Loucy (cell line): Measurements from ENCODE around the gene TEX19.

Experiments used
- H2AFZ ChIP-seq: fragments of 200-600 bp; sonication (generic); 2 replicates; pipeline ENCODE4 v1.6.0; 2016; ENCODE audit warnings: antibody characterized with exemption, mild to moderate bottlenecking, low read length, moderate library complexity
- H3F3A ChIP-seq: fragments of 200-600 bp; 2 replicates; pipeline ENCODE4 v1.6.0; 2016; ENCODE audit warnings: antibody characterized with exemption, low read depth, mild to moderate bottlenecking
- H3K27me3 ChIP-seq: fragments of 200-600 bp; sonication (generic); 2 replicates; pipeline ENCODE4 v1.6.1; 2014; ENCODE audit warnings: low read length, mild to moderate bottlenecking; ENCODE audit not compliant: insufficient read depth, poor library complexity, severe bottlenecking
- H3K36me3 ChIP-seq: fragments of 200-600 bp; sonication (generic); 2 replicates; pipeline ENCODE4 v1.6.1; 2016; ENCODE audit warnings: low read length; ENCODE audit not compliant: insufficient read depth
- H3K4me1 ChIP-seq: fragments of 200-600 bp; sonication (generic); 2 replicates; pipeline ENCODE4 v1.5.1; 2014; ENCODE audit warnings: low read length, mild to moderate bottlenecking; ENCODE audit not compliant: insufficient read depth, poor library complexity, severe bottlenecking
- H3K4me2 ChIP-seq: fragments of 200-600 bp; sonication (generic); 2 replicates; pipeline ENCODE4 v1.6.0; 2014; ENCODE audit warnings: antibody characterized with exemption, low read length, low read depth, mild to moderate bottlenecking; ENCODE audit not compliant: poor library complexity, severe bottlenecking
- H3K4me3 ChIP-seq: fragments of 200-600 bp; sonication (generic); 2 replicates; pipeline ENCODE4 v1.5.1; 2014; ENCODE audit warnings: low read length, mild to moderate bottlenecking, mixed read lengths; ENCODE audit not compliant: poor library complexity, severe bottlenecking
- H3K79me2 ChIP-seq: fragments of 200-600 bp; sonication (generic); 2 replicates; pipeline ENCODE4 v1.6.1; 2014; ENCODE audit warnings: low read length; ENCODE audit not compliant: insufficient read depth
- H3K9ac ChIP-seq: fragments of 200-600 bp; sonication (generic); 2 replicates; pipeline ENCODE4 v1.6.0; 2014; ENCODE audit warnings: mild to moderate bottlenecking, low read depth, low read length, moderate library complexity; ENCODE audit not compliant: poor library complexity, severe bottlenecking
- H3K9me2 ChIP-seq: fragments of 200-600 bp; sonication (generic); replicated peaks from 2 replicates; pipeline ENCODE4 v1.6.1; 2016; ENCODE audit warnings: low read depth, low read length, mixed read lengths
- H3K9me3 ChIP-seq: fragments of 200-600 bp; sonication (generic); 2 replicates; pipeline ENCODE4 v1.6.1; 2014; ENCODE audit warnings: mild to moderate bottlenecking, antibody characterized with exemption, low read length, low read depth; ENCODE audit not compliant: insufficient read depth
- H4K20me1 ChIP-seq: fragments of 200-600 bp; sonication (generic); 2 replicates; pipeline ENCODE4 v1.6.0; 2014; ENCODE audit warnings: antibody characterized with exemption, low read length, mild to moderate bottlenecking; ENCODE audit not compliant: insufficient read depth, poor library complexity, severe bottlenecking
- CTCF ChIP-seq: fragments of 200-600 bp; sonication (generic); conservative IDR thresholded peaks from 2 replicates; pipeline ENCODE4 v1.5.1; 2014; ENCODE audit warnings: mild to moderate bottlenecking, antibody characterized with exemption, low read length
- EZH2phosphoT487 ChIP-seq: fragments of 200-600 bp; IDR thresholded peaks from 2 replicates; pipeline ENCODE4 v1.6.1; 2018; ENCODE audit warnings: antibody characterized with exemption, mild to moderate bottlenecking, moderate library complexity, borderline replicate concordance

TEX19 gene

GRCh38 chr17:82311971-82312370, 47.1 kb upstream of the TEX19 start:
- Histone ChIP-seq H3K9me3 (no peaks in the 10 kb centered on the region), H3K9ac (no peak overlapping the region), H3K36me3 (no peaks in the 10 kb centered on the region), H3K27me3 (no peaks in the 10 kb centered on the region), H3K79me2 (peaks cover 25% of the 10 kb centered on the region), H3F3A (peaks cover under 1% of the 10 kb centered on the region; the same call in 1 of the 2 replicates), H3K4me2 (no peak overlapping the region), H4K20me1 (no peaks in the 10 kb centered on the region), H2AFZ (no peak overlapping the region), H3K4me1 (peaks cover 24% of the 10 kb centered on the region), H3K4me3 (no peak overlapping the region), H3K9me2 (no peaks in the 10 kb centered on the region)
- no peak for TF ChIP-seq EZH2phosphoT487
- TF ChIP-seq CTCF = no peak

GRCh38 chr17:82313195-82314011, 45.6 kb upstream of the TEX19 start:
- H3K27me3 ChIP-seq = no peaks in the 10 kb centered on the region
- H3K9ac ChIP-seq = no peak overlapping the region
- H3K4me1 ChIP-seq = peaks cover 27% of the 10 kb centered on the region
- peaks cover 35% of the 10 kb centered on the region for H3K79me2 ChIP-seq
- H4K20me1 ChIP-seq = no peaks in the 10 kb centered on the region
- no peak for TF ChIP-seq EZH2phosphoT487
- TF ChIP-seq CTCF = no peak
- no peaks in the 10 kb centered on the region for H3F3A ChIP-seq
- no peak overlapping the region for H3K4me2 ChIP-seq
- no peaks in the 10 kb centered on the region for H3K36me3 ChIP-seq
- H3K9me2 ChIP-seq = no peaks in the 10 kb centered on the region
- no peak overlapping the region for H3K4me3 ChIP-seq
- no peak overlapping the region for H2AFZ ChIP-seq
- no peaks in the 10 kb centered on the region for H3K9me3 ChIP-seq

DNA sequence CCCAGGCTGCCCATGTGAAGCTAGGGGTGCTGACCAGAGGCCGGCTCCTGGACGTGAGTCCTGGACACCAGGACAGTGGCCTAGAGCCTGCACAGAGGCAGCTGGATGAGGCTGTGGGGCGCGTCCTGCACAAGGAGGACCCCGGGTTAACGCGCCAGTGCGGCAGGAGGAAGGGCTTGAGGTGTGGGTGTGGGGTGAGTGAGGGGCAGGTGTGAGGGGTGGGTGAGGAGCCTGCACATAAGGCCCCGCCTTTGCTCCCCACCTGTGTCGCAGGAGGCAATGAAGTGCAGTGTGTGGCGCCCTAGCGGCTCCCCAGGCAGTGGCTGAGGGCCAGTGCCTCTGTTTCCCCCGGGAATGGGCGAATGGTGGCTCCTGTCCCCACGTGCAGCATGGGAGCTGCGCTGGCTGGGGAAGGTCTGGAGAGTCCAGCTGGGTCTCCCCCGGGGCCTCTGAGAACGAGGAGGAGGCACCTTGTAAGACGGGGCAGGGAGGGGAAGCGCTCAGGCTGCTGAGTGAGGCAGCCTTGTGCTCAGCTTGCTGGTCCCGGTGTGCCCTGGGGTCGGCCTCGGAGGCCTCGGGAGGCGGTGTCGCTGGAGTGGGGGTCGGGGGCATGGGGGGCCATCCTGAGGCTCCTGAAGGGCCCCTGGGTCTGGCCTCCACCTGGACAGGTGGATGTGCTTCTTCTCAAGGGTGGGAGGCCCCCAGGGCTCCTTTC, 44.9 kb upstream of the TEX19 start:
- Histone ChIP-seq H3K36me3 (no peaks in the 10 kb centered on the region), H3K9me2 (no peaks in the 10 kb centered on the region), H3K4me2 (no peak overlapping the region), H3K27me3 (no peaks in the 10 kb centered on the region), H3K4me1 (peaks cover 20% of the 10 kb centered on the region), H3K4me3 (no peak overlapping the region), H3F3A (0 out of 2 replicates have a peak, but pooled peaks cover 4% of the 10 kb centered on the region), H2AFZ (no peak overlapping the region), H3K9me3 (no peaks in the 10 kb centered on the region), H3K79me2 (peaks cover 35% of the 10 kb centered on the region), H4K20me1 (no peaks in the 10 kb centered on the region), H3K9ac (no peak overlapping the region)
- TF ChIP-seq EZH2phosphoT487 = no peak
- no peak for TF ChIP-seq CTCF
